ENCODE data around the gene ALS2.

The ALS2 gene

GRCh38 chr2:201709049-201709448, 71.7 kb downstream of the ALS2 start:
- 56% methylated on average over 2 of the region's 2 CpGs for WGBS
- no peak overlapping the region for H2BK15ac ChIP-seq (ENCODE audit: low read depth, poor library complexity, severe bottlenecking)

GRCh38 chr2:201707753-201708152, 73.0 kb downstream of the ALS2 start:
- Histone ChIP-seq H3K4me2 (ENCODE audit: low read length, poor library complexity, severe bottlenecking) (no peak overlapping the region), H2BK5ac (ENCODE audit: low read depth, low read length, poor library complexity, severe bottlenecking) (no peak overlapping the region), H3K23ac (ENCODE audit: low read length in 2 of 2) (no peak overlapping the region), H3K4me3 (ENCODE audit: insufficient read depth in 1 of 2, low read depth in 1 of 2, low read length in 2 of 2) (no peak overlapping the region), H3K4ac (ENCODE audit: low read depth in 1 of 2, low read length in 2 of 2) (no peak overlapping the region), H2AK5ac (ENCODE audit: low read length, severe bottlenecking) (no peak overlapping the region), H3K9me3 (ENCODE audit: control insufficient read depth, low read length) (no peaks in the 10 kb centered on the region), H2AFZ (ENCODE audit: low read depth, low read length) (no peak overlapping the region), H2BK12ac (ENCODE audit: low read length in 2 of 2) (no peak overlapping the region), H3K4me1 (ENCODE audit: control insufficient read depth, insufficient read depth, low read depth, low read length) (peaks cover 2% of the 10 kb centered on the region), H3K27ac (ENCODE audit: low read length, poor library complexity, severe bottlenecking) (no peak overlapping the region), H3K36me3 (ENCODE audit: control insufficient read depth in 1 of 2, insufficient read depth in 2 of 2, low read depth in 1 of 2, low read length in 2 of 2) (peaks cover 9 to 79% of the 10 kb centered on the region in 2 experiments), H4K8ac (ENCODE audit: low read length) (no peak overlapping the region), H2BK15ac (ENCODE audit: low read depth, poor library complexity, severe bottlenecking) (no peak overlapping the region), H2BK120ac (ENCODE audit: low read depth, low read length) (no peak overlapping the region), H4K91ac (ENCODE audit: low read length) (no peak overlapping the region), H3K27me3 (ENCODE audit: control insufficient read depth in 1 of 2, insufficient read depth in 1 of 2, low read length in 2 of 2) (no peaks in the 10 kb centered on the region), H3K9ac (ENCODE audit: low read length) (peak overlapping the region; percentile 52), H3K14ac (ENCODE audit: low read length in 2 of 2) (no peak overlapping the region), H3K18ac (ENCODE audit: low read depth in 1 of 2, low read length in 2 of 2) (no peak overlapping the region), H3K79me1 (replicated peaks; ENCODE audit: low read length, poor library complexity, severe bottlenecking) (peaks cover 5% of the 10 kb centered on the region)
- 45% methylated on average over 2 of the region's 3 CpGs for WGBS
- DNase-seq = no peak

More at GRCh38 chr2:201709049-201709448, 71.7 kb downstream of the ALS2 start:
- Histone ChIP-seq H2AFZ (ENCODE audit: low read depth, low read length) (no peak overlapping the region), H3K27me3 (ENCODE audit: control insufficient read depth in 1 of 2, insufficient read depth in 1 of 2, low read length in 2 of 2) (no peaks in the 10 kb centered on the region), H3K36me3 (ENCODE audit: control insufficient read depth in 1 of 2, insufficient read depth in 2 of 2, low read depth in 1 of 2, low read length in 2 of 2) (peaks cover 9 to 77% of the 10 kb centered on the region in 2 experiments), H4K91ac (ENCODE audit: low read length) (no peak overlapping the region), H2BK12ac (ENCODE audit: low read length in 2 of 2) (no peak overlapping the region), H2AK5ac (ENCODE audit: low read length, severe bottlenecking) (no peak overlapping the region), H3K27ac (ENCODE audit: low read length, poor library complexity, severe bottlenecking) (no peak overlapping the region), H3K79me1 (replicated peaks; ENCODE audit: low read length, poor library complexity, severe bottlenecking) (peaks cover 5% of the 10 kb centered on the region), H2BK5ac (ENCODE audit: low read depth, low read length, poor library complexity, severe bottlenecking) (no peak overlapping the region), H3K4me1 (ENCODE audit: control insufficient read depth, insufficient read depth, low read depth, low read length) (peaks cover 2% of the 10 kb centered on the region), H3K23ac (ENCODE audit: low read length in 2 of 2) (no peak overlapping the region), H3K18ac (ENCODE audit: low read depth in 1 of 2, low read length in 2 of 2) (no peak overlapping the region), H2BK120ac (ENCODE audit: low read depth, low read length) (no peak overlapping the region), H3K4me3 (ENCODE audit: insufficient read depth in 1 of 2, low read depth in 1 of 2, low read length in 2 of 2) (no peak overlapping the region), H4K8ac (ENCODE audit: low read length) (no peak overlapping the region), H3K14ac (ENCODE audit: low read length in 2 of 2) (no peak overlapping the region), H3K9ac (ENCODE audit: low read length) (peak overlapping the region; percentile 46), H3K4ac (ENCODE audit: low read depth in 1 of 2, low read length in 2 of 2) (no peak overlapping the region), H3K4me2 (ENCODE audit: low read length, poor library complexity, severe bottlenecking) (no peak overlapping the region), H3K9me3 (ENCODE audit: control insufficient read depth, low read length) (no peaks in the 10 kb centered on the region)
- no peak for DNase-seq

- H3K4me2 ChIP-seq (ENCODE audit: low read length, poor library complexity, severe bottlenecking) = no peak overlapping the region
- 100% methylated on average over 1 of the region's 1 CpG for WGBS
- no peak overlapping the region for H2AK5ac ChIP-seq (ENCODE audit: low read length, severe bottlenecking)
- DNase-seq = no peak
- no peak overlapping the region for H3K4ac ChIP-seq (ENCODE audit: low read depth in 1 of 2, low read length in 2 of 2)
- H2BK120ac ChIP-seq (ENCODE audit: low read depth, low read length) = no peak overlapping the region
- peaks cover 9 to 80% of the 10 kb centered on the region in 2 experiments for H3K36me3 ChIP-seq (ENCODE audit: control insufficient read depth in 1 of 2, insufficient read depth in 2 of 2, low read depth in 1 of 2, low read length in 2 of 2)
- peaks cover 5% of the 10 kb centered on the region for H3K79me1 ChIP-seq (replicated peaks; ENCODE audit: low read length, poor library complexity, severe bottlenecking)
- H3K27ac ChIP-seq (ENCODE audit: low read length, poor library complexity, severe bottlenecking) = no peak overlapping the region
- H4K8ac ChIP-seq (ENCODE audit: low read length) = no peak overlapping the region
- no peaks in the 10 kb centered on the region for H3K9me3 ChIP-seq (ENCODE audit: control insufficient read depth, low read length)
- no peak overlapping the region for H2BK15ac ChIP-seq (ENCODE audit: low read depth, poor library complexity, severe bottlenecking)
- no peak overlapping the region for H2BK12ac ChIP-seq (ENCODE audit: low read length in 2 of 2)
- peak overlapping the region; percentile 52 for H3K9ac ChIP-seq (ENCODE audit: low read length)
- no peak overlapping the region for H3K18ac ChIP-seq (ENCODE audit: low read depth in 1 of 2, low read length in 2 of 2)
- no peak overlapping the region for H3K14ac ChIP-seq (ENCODE audit: low read length in 2 of 2)
- no peak overlapping the region for H2AFZ ChIP-seq (ENCODE audit: low read depth, low read length)
- no peak overlapping the region for H2BK5ac ChIP-seq (ENCODE audit: low read depth, low read length, poor library complexity, severe bottlenecking)
- H3K23ac ChIP-seq (ENCODE audit: low read length in 2 of 2) = no peak overlapping the region
- peaks cover 2% of the 10 kb centered on the region for H3K4me1 ChIP-seq (ENCODE audit: control insufficient read depth, insufficient read depth, low read depth, low read length)
- H3K4me3 ChIP-seq (ENCODE audit: insufficient read depth in 1 of 2, low read depth in 1 of 2, low read length in 2 of 2) = no peak overlapping the region
- H3K27me3 ChIP-seq (ENCODE audit: control insufficient read depth in 1 of 2, insufficient read depth in 1 of 2, low read length in 2 of 2) = no peaks in the 10 kb centered on the region
- H4K91ac ChIP-seq (ENCODE audit: low read length) = no peak overlapping the region
Observed at GRCh38 chr2:201707142-201707541, 73.6 kb downstream of the ALS2 start.

GRCh38 chr2:201704536-201704935, 76.2 kb downstream of the ALS2 start:
- Histone ChIP-seq H3K27me3 (ENCODE audit: control insufficient read depth in 1 of 2, insufficient read depth in 1 of 2, low read length in 2 of 2) (no peaks in the 10 kb centered on the region), H4K91ac (ENCODE audit: low read length) (no peak overlapping the region)

More at GRCh38 chr2:201704536-201704935, 76.2 kb downstream of the ALS2 start:
- DNase-seq = no peak
- Histone ChIP-seq H2BK15ac (ENCODE audit: low read depth, poor library complexity, severe bottlenecking) (no peak overlapping the region), H3K4me3 (ENCODE audit: insufficient read depth in 1 of 2, low read depth in 1 of 2, low read length in 2 of 2) (no peak overlapping the region), H3K4me1 (ENCODE audit: control insufficient read depth, insufficient read depth, low read depth, low read length) (peaks cover 1% of the 10 kb centered on the region), H3K23ac (ENCODE audit: low read length in 2 of 2) (no peak overlapping the region), H3K9me3 (ENCODE audit: control insufficient read depth, low read length) (no peaks in the 10 kb centered on the region), H3K14ac (ENCODE audit: low read length in 2 of 2) (no peak overlapping the region), H3K9ac (ENCODE audit: low read length) (no peak overlapping the region), H2AFZ (ENCODE audit: low read depth, low read length) (no peak overlapping the region), H3K4ac (ENCODE audit: low read depth in 1 of 2, low read length in 2 of 2) (no peak overlapping the region), H3K36me3 (ENCODE audit: control insufficient read depth in 1 of 2, insufficient read depth in 2 of 2, low read depth in 1 of 2, low read length in 2 of 2) (peaks cover 9 to 80% of the 10 kb centered on the region in 2 experiments), H2AK5ac (ENCODE audit: low read length, severe bottlenecking) (no peak overlapping the region), H3K18ac (ENCODE audit: low read depth in 1 of 2, low read length in 2 of 2) (no peak overlapping the region), H2BK12ac (ENCODE audit: low read length in 2 of 2) (no peak overlapping the region), H2BK120ac (ENCODE audit: low read depth, low read length) (no peak overlapping the region), H3K27ac (ENCODE audit: low read length, poor library complexity, severe bottlenecking) (no peak overlapping the region), H3K79me1 (replicated peaks; ENCODE audit: low read length, poor library complexity, severe bottlenecking) (peaks cover 3% of the 10 kb centered on the region), H4K8ac (ENCODE audit: low read length) (no peak overlapping the region), H2BK5ac (ENCODE audit: low read depth, low read length, poor library complexity, severe bottlenecking) (no peak overlapping the region), H3K4me2 (ENCODE audit: low read length, poor library complexity, severe bottlenecking) (no peak overlapping the region)
- 66% methylated on average over 3 of the region's 5 CpGs for WGBS

Data from mesenchymal stem cell (in vitro differentiated cells and primary cell).